GM18499 (cell line): ENCODE results near the gene RPRD2.
"Not testable (repeated sequence)": the region's sequence is repeated elsewhere in the genome, so short reads cannot be mapped to it uniquely, and the experiment has no call there.

Experiments used
- ATAC-seq: cut with Tn5 transposase; IDR thresholded peaks from one replicate; pipeline ENCODE4 v1.9.1; 2021; ENCODE audit warnings: moderate number of reproducible peaks; ENCODE audit not compliant: insufficient read depth, unreplicated experiment

Gene RPRD2

GRCh38 chr1:150387200-150387599, 23.3 kb downstream of the RPRD2 start:
- ATAC-seq = no peak

GRCh38 chr1:150388241-150388640, 24.3 kb downstream of the RPRD2 start:
- ATAC-seq = no peak

GRCh38 chr1:150389650-150390049, 25.7 kb downstream of the RPRD2 start:
- no peak for ATAC-seq

- no peak for ATAC-seq
Measured at GRCh38 chr1:150392627-150393026, 28.7 kb downstream of the RPRD2 start.

- ATAC-seq = not testable (repeated sequence)
Measured at GRCh38 chr1:150395115-150395514, 31.2 kb downstream of the RPRD2 start.

- no peak for ATAC-seq
Measured at GRCh38 chr1:150397392-150398032, 33.6 kb downstream of the RPRD2 start.

- no peak for ATAC-seq
Measured at GRCh38 chr1:150404465-150404864, 40.5 kb downstream of the RPRD2 start.

- no peak for ATAC-seq
Measured at GRCh38 chr1:150405660-150406059, 41.7 kb downstream of the RPRD2 start.

- ATAC-seq = no peak
Measured at GRCh38 chr1:150406483-150406882, 42.5 kb downstream of the RPRD2 start.

GRCh38 chr1:150407330-150407729, 43.4 kb downstream of the RPRD2 start:
- ATAC-seq = no peak

- ATAC-seq = no peak
Measured at GRCh38 chr1:150408800-150409199, 44.9 kb downstream of the RPRD2 start.

GRCh38 chr1:150409504-150410362, 45.8 kb downstream of the RPRD2 start:
- no peak for ATAC-seq

- no peak for ATAC-seq
Measured at GRCh38 chr1:150410582-150411101, 46.7 kb downstream of the RPRD2 start.

- ATAC-seq = no peak
Measured at GRCh38 chr1:150414592-150414991, 50.6 kb downstream of the RPRD2 start.

GRCh38 chr1:150415800-150416199, 51.9 kb downstream of the RPRD2 start:
- ATAC-seq = no peak

GRCh38 chr1:150420560-150421265, 56.8 kb downstream of the RPRD2 start:
- no peak for ATAC-seq

- no peak for ATAC-seq
Measured at GRCh38 chr1:150422541-150422940, 58.6 kb downstream of the RPRD2 start.

GRCh38 chr1:150429805-150430204, 65.9 kb downstream of the RPRD2 start:
- no peak for ATAC-seq

- ATAC-seq = no peak
Measured at GRCh38 chr1:150441121-150441520, 77.2 kb downstream of the RPRD2 start.

GRCh38 chr1:150444232-150444631, 80.3 kb downstream of the RPRD2 start:
- no peak for ATAC-seq

GRCh38 chr1:150456146-150456647, 92.2 kb downstream of the RPRD2 start:
- no peak for ATAC-seq
